COLO829 (cell line): ENCODE results near the gene RPP14.
A peak's percentile ranks its signal among the peaks of the same experiment; 100 is the strongest.

ENCODE experiments used
- DNase-seq: peaks from one replicate; pipeline ENCODE4 v3.0.0; 2012; ENCODE audit warnings: low spot score

Gene RPP14

GRCh38 chr3:58291671-58292338 is 14.2 kb upstream of the RPP14 start:
- DNase-seq = no peak

GRCh38 chr3:58292866-58293265 is 13.2 kb upstream of the RPP14 start:
- no peak for DNase-seq

- DNase-seq = no peak
These were observed 12.5 kb upstream of the RPP14 start for GRCh38 chr3:58293516-58293915.

- DNase-seq = no peak
These were observed 9.8 kb upstream of the RPP14 start for GRCh38 chr3:58296269-58296668.

DNA sequence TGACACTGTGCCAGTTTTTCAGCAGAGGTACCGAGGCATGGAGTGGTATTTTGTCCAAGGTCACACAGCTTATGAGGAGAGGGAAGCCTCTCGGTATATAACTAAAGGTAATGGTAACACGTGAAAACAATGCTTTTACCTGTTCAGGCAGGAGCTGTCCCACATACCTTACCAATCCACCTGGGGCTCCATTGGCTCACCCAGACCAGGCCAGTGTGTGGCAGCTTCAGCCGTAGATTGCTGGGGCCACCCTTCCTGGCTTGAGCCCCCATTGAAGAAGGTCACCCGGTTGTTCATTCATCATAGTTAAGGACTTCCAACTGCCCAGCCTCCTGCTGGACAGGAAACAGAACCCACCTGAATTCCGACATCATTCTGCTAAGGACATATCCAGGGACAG is 9.2 kb upstream of the RPP14 start:
- no peak for DNase-seq

DNA sequence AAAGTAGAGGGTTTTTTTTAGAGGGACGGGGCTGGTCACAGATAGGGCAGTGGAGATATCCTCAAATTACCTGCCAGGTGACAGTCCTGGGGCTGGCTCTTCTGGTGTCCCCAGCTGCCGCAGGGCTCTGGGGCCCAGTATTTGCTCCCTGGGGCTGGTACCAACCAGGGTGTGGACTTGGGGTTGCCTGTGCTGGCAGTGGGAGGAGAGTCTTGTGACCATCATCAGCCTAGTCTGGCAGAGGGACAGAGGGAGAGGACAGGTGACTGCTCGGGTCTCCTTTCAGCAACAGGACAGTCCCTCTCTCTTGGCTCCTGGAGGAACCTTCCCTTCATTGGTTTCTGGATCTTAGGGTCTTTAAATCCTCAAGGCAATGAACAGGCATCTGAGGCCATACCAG is 7.9 kb upstream of the RPP14 start:
- DNase-seq = no peak

DNA sequence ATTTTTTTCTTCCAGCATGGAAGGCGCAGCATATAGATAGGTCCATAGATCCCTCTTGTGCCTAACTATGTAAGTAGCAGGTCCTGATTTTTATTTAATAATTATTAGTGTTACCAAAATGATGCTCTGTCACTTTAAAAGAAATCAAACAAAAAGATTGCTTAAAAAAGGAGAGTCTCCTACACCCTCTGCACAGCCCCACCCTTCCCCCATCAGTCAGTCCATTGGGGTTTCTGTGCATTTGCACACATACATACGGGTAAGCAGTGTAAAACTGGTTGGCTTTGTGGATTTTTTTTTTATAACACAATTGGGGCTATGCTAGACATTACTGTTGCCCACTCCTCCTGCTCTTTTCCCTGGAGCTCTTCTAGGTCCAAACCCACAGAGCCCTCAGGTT is 7.0 kb upstream of the RPP14 start:
- DNase-seq = no peak

DNA sequence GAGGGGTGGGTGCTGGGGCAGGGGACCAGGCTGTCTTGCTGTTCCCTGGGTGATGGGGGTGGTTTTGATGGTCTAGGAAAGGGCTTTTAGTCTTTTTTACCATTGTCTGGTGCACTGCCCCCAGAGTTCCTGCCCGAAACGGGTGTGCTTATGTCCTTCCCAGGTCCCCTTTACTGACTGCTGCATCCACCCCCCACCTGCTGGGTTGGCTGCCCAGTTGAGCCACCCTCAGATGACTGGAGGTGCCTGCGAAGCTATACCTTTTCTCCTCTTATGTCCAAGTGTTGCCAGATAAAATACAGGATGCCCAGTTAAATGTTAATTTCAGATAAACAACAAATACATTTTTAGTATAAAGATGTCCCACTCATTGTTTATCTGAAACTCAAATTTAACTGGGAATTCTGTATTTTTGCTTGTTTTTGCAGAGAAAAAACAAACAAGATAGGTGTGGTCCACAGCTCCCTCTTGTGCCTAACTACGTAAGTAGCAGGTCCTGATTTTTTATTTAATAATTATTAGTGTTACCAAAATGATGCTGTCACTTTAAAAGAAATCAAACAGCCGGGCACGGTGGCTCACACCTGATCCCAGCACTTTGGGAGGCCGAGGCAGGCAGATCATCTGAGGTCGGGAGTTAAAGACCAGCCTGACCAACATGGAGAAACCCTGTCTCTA is 6.1 kb upstream of the RPP14 start:
- peak; percentile 37 for DNase-seq

DNA sequence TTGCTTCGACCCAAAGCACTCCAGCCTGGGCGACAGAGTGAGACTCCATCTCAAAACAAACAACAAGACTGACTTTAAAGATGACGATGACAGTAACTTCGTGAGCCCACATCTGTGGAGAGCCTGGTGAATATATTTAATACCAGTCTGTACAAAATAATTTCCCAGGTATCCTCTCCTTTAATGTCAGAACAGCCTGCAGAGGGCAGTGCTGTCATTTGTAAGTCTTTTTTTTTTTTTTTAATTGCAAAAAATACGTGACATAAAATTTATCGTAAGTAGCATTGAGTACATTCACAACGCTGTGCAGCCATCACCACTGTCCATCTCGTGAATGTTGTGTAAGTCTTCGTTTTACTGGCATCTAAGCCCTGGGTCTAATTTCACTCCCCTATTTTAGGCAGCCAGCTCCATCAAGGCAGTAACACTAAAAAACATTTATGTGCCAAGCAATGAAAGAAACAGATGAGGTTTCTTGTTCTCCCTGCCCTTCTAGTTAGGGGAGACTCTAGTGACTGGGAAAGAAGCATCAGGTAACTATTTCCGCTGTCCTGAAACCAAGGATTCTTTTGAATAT is 1.7 kb downstream of the RPP14 start:
- peak; percentile 66 for DNase-seq

GRCh38 chr3:58308728-58309127 is 2.7 kb downstream of the RPP14 start:
- peak; percentile 41 for DNase-seq

DNA sequence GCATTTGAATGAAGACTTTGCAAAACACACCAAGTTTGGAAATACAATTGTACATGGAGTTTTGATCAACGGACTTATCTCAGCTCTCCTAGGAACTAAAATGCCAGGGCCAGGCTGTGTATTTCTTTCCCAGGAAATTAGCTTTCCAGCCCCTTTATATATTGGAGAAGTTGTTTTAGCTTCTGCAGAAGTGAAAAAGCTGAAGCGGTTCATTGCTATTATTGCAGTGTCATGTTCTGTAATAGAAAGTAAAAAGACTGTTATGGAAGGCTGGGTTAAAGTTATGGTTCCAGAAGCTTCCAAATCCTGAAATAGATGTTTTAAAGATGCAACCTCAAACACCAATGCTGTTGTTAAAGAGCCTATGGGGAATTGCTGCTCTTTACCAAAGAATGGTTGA is 11.8 kb downstream of the RPP14 start:
- DNase-seq = no peak

DNA sequence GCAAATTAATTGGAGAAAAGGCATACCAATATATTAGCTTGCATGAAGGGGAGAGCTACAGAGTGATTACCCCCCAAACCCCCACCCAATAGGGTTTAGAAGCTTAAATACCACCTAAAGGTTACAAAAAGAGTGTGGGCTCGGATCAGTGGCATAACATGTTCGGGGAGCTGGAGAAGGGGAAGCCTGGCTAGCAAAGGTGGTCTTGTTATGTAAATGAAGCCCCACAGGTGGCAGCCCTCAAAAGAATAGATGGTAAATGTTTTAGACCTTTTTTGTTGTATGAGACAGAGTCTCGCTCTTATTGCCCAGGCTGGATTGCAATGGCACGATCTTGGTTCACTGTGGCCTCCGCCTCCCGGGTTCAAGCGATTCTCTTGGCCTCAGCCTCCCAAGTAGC is 15.7 kb downstream of the RPP14 start:
- DNase-seq = no peak

DNA sequence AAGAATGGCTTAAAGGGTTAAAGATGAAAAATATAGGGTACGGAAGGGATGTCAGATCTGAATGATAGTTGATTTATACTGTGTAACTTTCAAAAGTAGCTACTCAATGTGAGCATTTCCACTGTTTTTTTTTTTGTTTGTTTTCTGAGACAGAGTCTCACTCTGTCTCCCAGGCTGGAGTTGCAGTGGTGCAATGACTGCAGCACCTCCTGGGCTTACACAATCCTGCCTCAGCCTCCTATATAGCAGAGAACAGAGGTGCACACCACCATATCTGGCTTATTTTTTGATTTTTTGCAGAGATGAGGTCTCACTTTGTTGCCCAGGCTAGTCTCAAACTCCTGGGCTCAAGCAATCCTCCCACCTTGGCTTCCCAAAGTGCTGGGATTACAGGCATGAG is 16.7 kb downstream of the RPP14 start:
- DNase-seq = no peak

- DNase-seq = no peak
These were observed 17.7 kb downstream of the RPP14 start for GRCh38 chr3:58323529-58324390.

DNA sequence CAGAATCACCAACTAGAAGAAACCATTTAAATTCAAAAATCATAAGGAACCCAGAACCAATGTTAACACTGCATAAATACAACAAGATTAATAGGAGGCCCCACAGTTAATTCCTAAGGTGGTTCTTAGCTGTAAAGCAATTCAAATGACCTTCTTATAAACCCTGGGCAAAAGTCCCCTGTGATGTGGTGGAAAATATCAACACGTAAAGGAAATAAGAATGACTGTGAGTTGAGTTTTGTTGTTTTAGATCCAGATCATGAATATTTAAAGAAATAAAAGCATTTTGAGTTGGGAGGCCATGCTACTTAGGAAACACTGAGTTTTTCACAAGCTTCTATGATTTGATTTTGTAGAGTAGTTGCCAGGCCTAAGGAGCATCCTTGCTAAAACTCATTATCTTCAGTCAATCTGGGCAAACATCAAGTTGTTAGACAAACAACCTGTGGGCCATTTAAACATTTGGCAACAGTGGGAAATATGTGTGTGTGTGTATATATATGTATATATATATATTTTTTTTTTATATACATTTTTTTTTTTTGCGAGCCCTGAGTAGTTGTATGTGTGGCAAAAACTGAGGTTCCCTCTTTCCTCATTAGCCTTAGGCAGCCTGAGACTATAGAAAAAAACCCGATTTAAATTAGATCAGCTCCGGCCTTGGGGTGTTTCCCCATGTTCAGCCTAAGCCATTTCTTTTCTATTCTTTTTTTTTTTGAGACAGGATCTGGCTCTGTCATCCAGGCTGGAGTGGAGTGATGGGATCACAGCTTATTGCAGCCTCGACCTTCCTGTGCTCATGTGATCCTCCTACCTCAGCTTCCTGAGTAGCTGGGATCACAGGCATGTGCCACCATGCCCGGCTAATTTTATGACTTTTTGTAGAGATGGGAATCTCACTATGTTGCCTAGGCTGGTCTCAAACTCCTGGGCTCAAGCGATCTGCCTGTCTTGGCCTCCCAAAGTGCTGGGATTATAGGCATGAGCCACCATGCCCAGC is 18.6 kb downstream of the RPP14 start:
- DNase-seq = no peak

DNA sequence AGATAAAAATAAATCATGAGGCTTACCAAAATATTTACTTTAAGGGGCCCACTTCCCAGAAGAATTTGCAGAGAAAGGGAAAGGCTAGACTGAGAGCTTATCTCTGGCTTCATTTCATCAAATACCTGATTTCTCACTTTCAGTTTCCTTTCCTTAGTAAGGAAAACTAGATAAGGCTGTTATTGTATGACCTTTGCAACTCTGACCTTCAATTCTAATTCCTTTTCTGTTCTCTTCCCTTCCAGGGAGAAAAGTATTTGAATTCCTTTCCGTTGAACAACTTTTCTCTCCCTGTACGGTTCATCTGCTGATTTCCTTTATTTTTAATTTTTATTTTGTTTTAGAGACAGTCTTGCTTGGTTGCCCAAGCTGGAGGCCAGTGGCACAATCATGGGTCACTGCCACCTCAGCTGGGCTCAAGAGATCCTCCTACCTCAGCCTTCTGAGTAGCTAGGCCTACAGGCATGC is 19.5 kb downstream of the RPP14 start:
- no peak for DNase-seq

GRCh38 chr3:58326267-58326900 is 20.3 kb downstream of the RPP14 start:
- DNase-seq = no peak

GRCh38 chr3:58329150-58329921 is 23.3 kb downstream of the RPP14 start:
- no peak for DNase-seq

- DNase-seq = no peak
These were observed 23.9 kb downstream of the RPP14 start for GRCh38 chr3:58329922-58330413.
